ENCODE measurements around the gene PXK. TPM values are rescaled to one million over a fixed set of nuclear protein-coding genes. Genes with fewer than 3 reads are reported as not detected.

Gene PXK
- total RNA-seq, 1 experiment from 2014 or later = 4.4 TPM

- CTCF ChIA-PET = no interaction called here
- Histone ChIP-seq H3K4me2 (no peak overlapping the region), H3K27me3 (ENCODE audit: insufficient read depth, low read depth) (no peaks in the 10 kb centered on the region), H3K9me2 (ENCODE audit: insufficient read depth) (no peaks in the 10 kb centered on the region), H2AFZ (no peak overlapping the region), H3K4me3 (no peak overlapping the region), H3K9me3 (ENCODE audit: insufficient read depth, low read depth) (no peaks in the 10 kb centered on the region), H4K20me1 (ENCODE audit: insufficient read depth) (no peaks in the 10 kb centered on the region), H3K36me3 (ENCODE audit: low read depth) (no peaks in the 10 kb centered on the region), H3K27ac (no peak overlapping the region), H3K79me2 (ENCODE audit: low read depth) (no peaks in the 10 kb centered on the region), H3F3A (ENCODE audit: insufficient read depth, low read depth) (no peaks in the 10 kb centered on the region), H3K4me1 (replicated peaks; ENCODE audit: insufficient read depth) (no peaks in the 10 kb centered on the region)
- POLR2A ChIA-PET (ENCODE audit: unreplicated experiment) = no interaction called here
- DNase-seq = no peak
- no peak for TF ChIP-seq EZH2 (IDR thresholded peaks at IDR 0.05; ENCODE audit: low read depth)
- TF ChIP-seq CTCF (conservative IDR thresholded peaks at IDR 0.05) = no peak
- no TSS peak for BruUV-seq (replicated peaks)
- intact Hi-C loops (cut with micrococcal nuclease; ENCODE audit: unreplicated experiment) = no loop called here
These were observed 37.7 kb downstream of the PXK start for GRCh38 chr3:58370407-58370806.

- H3K27ac ChIP-seq = no peak overlapping the region
- no peaks in the 10 kb centered on the region for H3K4me1 ChIP-seq (replicated peaks; ENCODE audit: insufficient read depth)
- no peaks in the 10 kb centered on the region for H3K36me3 ChIP-seq (ENCODE audit: low read depth)
- no peaks in the 10 kb centered on the region for H3K9me3 ChIP-seq (ENCODE audit: insufficient read depth, low read depth)
- POLR2A ChIA-PET (ENCODE audit: unreplicated experiment) = no interaction called here
- no peak overlapping the region for H3K4me3 ChIP-seq
- H3K9me2 ChIP-seq (ENCODE audit: insufficient read depth) = no peaks in the 10 kb centered on the region
- H3F3A ChIP-seq (ENCODE audit: insufficient read depth, low read depth) = no peaks in the 10 kb centered on the region
- no TSS peak for BruUV-seq (replicated peaks)
- CTCF ChIA-PET = no interaction called here
- no peaks in the 10 kb centered on the region for H3K27me3 ChIP-seq (ENCODE audit: insufficient read depth, low read depth)
- intact Hi-C loops (cut with micrococcal nuclease; ENCODE audit: unreplicated experiment) = no loop called here
- H3K79me2 ChIP-seq (ENCODE audit: low read depth) = no peaks in the 10 kb centered on the region
- no peaks in the 10 kb centered on the region for H4K20me1 ChIP-seq (ENCODE audit: insufficient read depth)
- no peak overlapping the region for H3K4me2 ChIP-seq
- TF ChIP-seq CTCF (conservative IDR thresholded peaks at IDR 0.05) = no peak
- no peak for TF ChIP-seq EZH2 (IDR thresholded peaks at IDR 0.05; ENCODE audit: low read depth)
- H2AFZ ChIP-seq = no peak overlapping the region
- no peak for DNase-seq
These were observed 39.1 kb downstream of the PXK start for GRCh38 chr3:58371754-58372153.

GRCh38 chr3:58375254-58375653 lies 42.6 kb downstream of the PXK start:
- H3K27ac ChIP-seq = no peak overlapping the region
- POLR2A ChIA-PET (ENCODE audit: unreplicated experiment) = no interaction called here
- no TSS peak for BruUV-seq (replicated peaks)

More at GRCh38 chr3:58375254-58375653, 42.6 kb downstream of the PXK start:
- intact Hi-C loops (cut with micrococcal nuclease; ENCODE audit: unreplicated experiment) = no loop called here
- H3K9me3 ChIP-seq (ENCODE audit: insufficient read depth, low read depth) = no peaks in the 10 kb centered on the region
- CTCF ChIA-PET = no interaction called here
- no peaks in the 10 kb centered on the region for H3K36me3 ChIP-seq (ENCODE audit: low read depth)
- H3K9me2 ChIP-seq (ENCODE audit: insufficient read depth) = no peaks in the 10 kb centered on the region
- H3K79me2 ChIP-seq (ENCODE audit: low read depth) = no peaks in the 10 kb centered on the region
- H2AFZ ChIP-seq = no peak overlapping the region
- no peak overlapping the region for H3K4me3 ChIP-seq
- no peak overlapping the region for H3K4me2 ChIP-seq
- TF ChIP-seq CTCF (conservative IDR thresholded peaks at IDR 0.05) = no peak
- no peak for TF ChIP-seq EZH2 (IDR thresholded peaks at IDR 0.05; ENCODE audit: low read depth)
- H3K27me3 ChIP-seq (ENCODE audit: insufficient read depth, low read depth) = no peaks in the 10 kb centered on the region
- no peaks in the 10 kb centered on the region for H3K4me1 ChIP-seq (replicated peaks; ENCODE audit: insufficient read depth)
- no peaks in the 10 kb centered on the region for H3F3A ChIP-seq (ENCODE audit: insufficient read depth, low read depth)
- H4K20me1 ChIP-seq (ENCODE audit: insufficient read depth) = no peaks in the 10 kb centered on the region
- no peak for DNase-seq
